ENCODE data around the gene KCNC3. TPM values are rescaled to one million over a fixed set of nuclear protein-coding genes. Genes with fewer than 3 reads are reported as not detected.

The KCNC3 gene
- total and polyA plus RNA-seq, 2 of the 13 experiments (the other 11 are each of a cell fraction or from before 2014, with no cell fraction given) = 0.29 to 1.7 TPM

DNA sequence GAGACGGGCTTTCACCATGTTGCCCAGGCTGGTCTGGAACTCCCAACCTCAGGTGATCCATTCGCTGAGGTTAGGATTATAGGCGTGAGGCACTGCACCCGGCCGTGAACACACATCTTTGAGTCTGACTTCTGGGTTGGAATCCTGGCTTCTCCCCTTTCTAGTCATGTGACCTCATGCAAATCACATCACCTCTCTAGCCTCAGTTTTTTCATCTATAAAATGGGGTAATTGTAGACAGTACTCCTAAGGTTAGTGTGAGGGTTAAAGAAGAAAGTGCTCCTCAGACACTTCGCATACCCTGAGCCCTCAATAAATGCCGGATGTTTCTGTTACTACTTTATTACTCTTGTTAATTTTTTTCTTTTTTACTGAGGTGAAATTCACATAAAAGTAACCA is 55.4 kb downstream of the KCNC3 start:
- BruUV-seq (replicated peaks) = no TSS peak
- POLR2A ChIA-PET = no interaction called here
- CTCF ChIA-PET (ENCODE audit: low intra/inter-chr PET ratio, low total read pairs) = no interaction called here
- FAIRE-seq (no peak), ATAC-seq (no peak), DNase-seq (ENCODE audit: low spot score) (no peak)
- H3K4me3 ChIP-seq (replicated peaks in 1 of 3; ENCODE audit: insufficient read depth in 1 of 3, low read depth in 2 of 3, low read length in 3 of 3) = no peak overlapping the region
- H3K27ac ChIP-seq (ENCODE audit: extremely low read length, insufficient read depth, low read length) = no peak overlapping the region
- no peaks in the 10 kb centered on the region for H3K79me2 ChIP-seq (ENCODE audit: insufficient read depth, low read length)
- in situ Hi-C loops (cut with HindIII; ENCODE audit: extremely low pct_ligation_motif_present, low pct_unique_long_range_greater_than_20kb) = no loop called here
- TF ChIP-seq ZNF3 (CRISPR knock-in tag; IDR thresholded peaks at IDR 0.05) (no peak), ZNF629 (CRISPR knock-in tag; conservative IDR thresholded peaks at IDR 0.05) (peak; percentile 75)
- H3K36me3 ChIP-seq (replicated peaks in 1 of 2; ENCODE audit: control insufficient read depth in 1 of 2, insufficient read depth in 2 of 2, low read length in 2 of 2) = peaks cover 0 to 3% of the 10 kb centered on the region in 2 experiments; a peak in 2 of 5 replicates
- no peaks in the 10 kb centered on the region for H3K9me3 ChIP-seq (ENCODE audit: low read length)
- H3K9ac ChIP-seq (ENCODE audit: insufficient read depth, low read depth, low read length) = no peak overlapping the region
- no peaks in the 10 kb centered on the region for H3K27me3 ChIP-seq (ENCODE audit: control insufficient read depth in 1 of 2, insufficient read depth in 2 of 2, low read length in 2 of 2)
- no peaks in the 10 kb centered on the region for H4K20me1 ChIP-seq (ENCODE audit: insufficient read depth, low read length)
- 90% methylated on average over 7 of the region's 7 CpGs for WGBS (ENCODE audit: low lambda C conversion rate)
- intact Hi-C loops (cut with micrococcal nuclease; ENCODE audit: unreplicated experiment) = no loop called here
- no peak overlapping the region for H2AFZ ChIP-seq (ENCODE audit: low read length)
- H3K4me2 ChIP-seq (ENCODE audit: low read depth, low read length) = no peak overlapping the region
- H3K4me1 ChIP-seq (ENCODE audit: insufficient read depth, low read length) = peaks cover 26% of the 10 kb centered on the region

- no peak overlapping the region for H3K27ac ChIP-seq (ENCODE audit: extremely low read length, insufficient read depth, low read length)
- peaks cover 25% of the 10 kb centered on the region for H3K4me1 ChIP-seq (ENCODE audit: insufficient read depth, low read length)
- DNase-seq (ENCODE audit: low spot score) (no peak), FAIRE-seq (no peak), ATAC-seq (no peak)
- ChIA-PET POLR2A (interaction anchor here (0.7 kb wide), 1 partner anchor 508 kb away, joined by 3 read pairs; no protein-coding TSS in a partner anchor), CTCF (ENCODE audit: low intra/inter-chr PET ratio, low total read pairs) (no interaction called here)
- no peak overlapping the region for H2AFZ ChIP-seq (ENCODE audit: low read length)
- H3K79me2 ChIP-seq (ENCODE audit: insufficient read depth, low read length) = no peaks in the 10 kb centered on the region
- WGBS (ENCODE audit: low lambda C conversion rate) = 89% methylated on average over 11 of the region's 14 CpGs
- no peak overlapping the region for H3K4me2 ChIP-seq (ENCODE audit: low read depth, low read length)
- H3K9me3 ChIP-seq (ENCODE audit: low read length) = no peaks in the 10 kb centered on the region
- in situ Hi-C loops (cut with HindIII; ENCODE audit: extremely low pct_ligation_motif_present, low pct_unique_long_range_greater_than_20kb) = no loop called here
- no peaks in the 10 kb centered on the region for H3K27me3 ChIP-seq (ENCODE audit: control insufficient read depth in 1 of 2, insufficient read depth in 2 of 2, low read length in 2 of 2)
- intact Hi-C loops (cut with micrococcal nuclease; ENCODE audit: unreplicated experiment) = no loop called here
- BruUV-seq (replicated peaks) = no TSS peak
- no peaks in the 10 kb centered on the region for H4K20me1 ChIP-seq (ENCODE audit: insufficient read depth, low read length)
- no peak overlapping the region for H3K9ac ChIP-seq (ENCODE audit: insufficient read depth, low read depth, low read length)
- H3K36me3 ChIP-seq (replicated peaks in 1 of 2; ENCODE audit: control insufficient read depth in 1 of 2, insufficient read depth in 2 of 2, low read length in 2 of 2) = peaks cover 0 to 2% of the 10 kb centered on the region in 2 experiments; a peak in 3 of 5 replicates
- no peak overlapping the region for H3K4me3 ChIP-seq (replicated peaks in 1 of 3; ENCODE audit: insufficient read depth in 1 of 3, low read depth in 2 of 3, low read length in 3 of 3)
- peak; percentile 89 for TF ChIP-seq ZSCAN22 (CRISPR knock-in tag; IDR thresholded peaks at IDR 0.05)
- TF ChIP-seq STAT5B (CRISPR knock-in tag; IDR thresholded peaks at IDR 0.05) = no peak
These were observed 56.8 kb downstream of the KCNC3 start for GRCh38 chr19:50272263-50272897.

All from HepG2 (cell line).